Stimulated activated CD8-positive, alpha-beta memory T cell treated with anti-CD3 and anti-CD28 coated beads, Interleukin-15, amount 100 ng/mL, for 24 hours (primary cell): ENCODE results near the gene GJD3.

Experiments
- DNase-seq: peaks from one replicate; pipeline ENCODE4 v3.0.0-alpha.2; 2020; ENCODE audit warnings: low read depth

GJD3 gene

DNA sequence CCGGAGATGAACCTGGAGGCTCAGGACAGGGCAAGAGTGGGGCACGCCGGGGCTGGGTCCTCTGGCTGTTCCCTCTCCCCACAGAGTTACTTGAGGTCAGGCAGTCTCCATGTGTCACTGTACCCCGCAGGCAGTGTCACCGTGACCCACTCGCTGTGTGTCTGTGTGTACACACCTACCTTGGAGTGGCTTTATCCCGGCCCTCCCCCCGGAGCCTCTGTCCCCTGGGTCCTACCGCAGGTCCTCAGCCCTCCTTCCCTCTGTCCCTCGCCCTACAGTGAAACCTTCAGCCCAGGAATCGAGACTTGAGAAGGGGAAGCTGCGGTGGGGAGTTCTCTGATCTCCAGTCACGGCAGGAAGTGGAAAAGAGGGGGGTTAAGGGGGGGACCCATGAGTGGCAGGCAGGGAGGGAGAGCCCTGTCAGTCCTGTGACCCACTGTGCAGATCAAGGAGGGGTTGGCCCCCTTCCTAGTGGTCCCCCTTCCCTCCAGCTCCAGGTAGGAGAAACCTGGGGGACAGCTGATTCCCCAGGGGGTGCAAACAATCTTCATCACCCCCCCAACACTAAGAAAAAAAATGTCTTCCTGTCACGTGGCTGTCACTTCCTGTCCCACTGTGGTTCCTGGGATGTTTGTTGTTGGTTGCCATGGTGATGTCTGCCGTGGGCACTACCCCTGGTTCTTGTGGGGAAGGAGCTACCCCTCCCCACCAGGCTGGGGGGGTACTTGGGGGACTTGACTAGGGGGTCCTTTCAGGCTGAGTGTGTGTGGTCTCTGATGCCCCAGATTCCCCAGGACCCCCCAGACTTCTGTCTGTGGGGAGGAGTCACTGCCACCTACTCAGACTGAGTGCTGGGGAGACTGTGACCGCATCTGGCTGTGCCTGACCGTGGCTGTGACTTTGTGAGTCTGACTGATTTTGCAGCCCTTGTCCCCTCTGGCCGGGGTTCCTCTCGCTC, 41.9 kb downstream of the GJD3 start:
- DNase-seq: peak; percentile 62

- no peak for DNase-seq
These were observed 42.6 kb downstream of the GJD3 start for GRCh38 chr17:40321961-40322357.

- no peak for DNase-seq
These were observed 43.0 kb downstream of the GJD3 start for GRCh38 chr17:40321524-40321929.

DNA sequence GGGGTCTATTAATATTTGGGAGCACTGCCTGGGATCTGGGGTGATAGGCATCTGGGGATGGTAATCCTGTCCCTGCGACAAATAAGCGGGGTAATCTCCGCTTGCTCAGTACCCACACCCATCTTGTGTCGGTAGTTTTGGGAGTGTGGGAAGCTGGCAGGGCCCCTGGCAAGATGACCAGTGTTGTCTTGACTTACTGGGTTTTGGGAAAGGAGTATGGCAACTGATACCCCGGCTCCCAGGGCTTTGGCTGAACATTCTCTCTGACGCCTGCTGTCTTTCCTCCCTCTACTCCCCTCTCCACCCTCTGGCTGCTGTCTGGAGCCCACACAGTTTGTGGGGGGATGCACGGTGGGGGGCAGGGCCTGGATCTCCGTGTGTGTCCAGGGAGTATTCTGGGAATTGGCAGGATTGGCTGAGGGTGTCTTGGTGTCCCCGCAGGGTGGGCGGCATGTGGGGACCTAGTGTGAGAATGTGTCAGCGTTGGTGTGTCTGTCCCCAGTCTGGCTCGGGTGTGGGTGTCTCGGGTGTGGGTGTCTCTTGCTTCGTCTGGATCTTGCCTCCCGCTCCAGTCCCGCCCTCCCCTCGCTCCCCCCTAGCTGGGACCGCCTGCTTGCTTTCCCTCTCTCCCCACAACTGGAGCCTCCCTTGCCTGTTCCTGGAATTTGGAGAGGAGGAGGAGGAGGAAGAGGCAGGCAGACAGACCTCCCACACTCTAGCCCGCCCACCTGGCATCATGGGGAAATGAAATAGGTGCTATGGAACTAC, 43.6 kb downstream of the GJD3 start:
- no peak for DNase-seq

GRCh38 chr17:40319651-40320540, 44.6 kb downstream of the GJD3 start:
- no peak for DNase-seq

- DNase-seq: no peak
These were observed 45.6 kb downstream of the GJD3 start for GRCh38 chr17:40318830-40319391.

DNA sequence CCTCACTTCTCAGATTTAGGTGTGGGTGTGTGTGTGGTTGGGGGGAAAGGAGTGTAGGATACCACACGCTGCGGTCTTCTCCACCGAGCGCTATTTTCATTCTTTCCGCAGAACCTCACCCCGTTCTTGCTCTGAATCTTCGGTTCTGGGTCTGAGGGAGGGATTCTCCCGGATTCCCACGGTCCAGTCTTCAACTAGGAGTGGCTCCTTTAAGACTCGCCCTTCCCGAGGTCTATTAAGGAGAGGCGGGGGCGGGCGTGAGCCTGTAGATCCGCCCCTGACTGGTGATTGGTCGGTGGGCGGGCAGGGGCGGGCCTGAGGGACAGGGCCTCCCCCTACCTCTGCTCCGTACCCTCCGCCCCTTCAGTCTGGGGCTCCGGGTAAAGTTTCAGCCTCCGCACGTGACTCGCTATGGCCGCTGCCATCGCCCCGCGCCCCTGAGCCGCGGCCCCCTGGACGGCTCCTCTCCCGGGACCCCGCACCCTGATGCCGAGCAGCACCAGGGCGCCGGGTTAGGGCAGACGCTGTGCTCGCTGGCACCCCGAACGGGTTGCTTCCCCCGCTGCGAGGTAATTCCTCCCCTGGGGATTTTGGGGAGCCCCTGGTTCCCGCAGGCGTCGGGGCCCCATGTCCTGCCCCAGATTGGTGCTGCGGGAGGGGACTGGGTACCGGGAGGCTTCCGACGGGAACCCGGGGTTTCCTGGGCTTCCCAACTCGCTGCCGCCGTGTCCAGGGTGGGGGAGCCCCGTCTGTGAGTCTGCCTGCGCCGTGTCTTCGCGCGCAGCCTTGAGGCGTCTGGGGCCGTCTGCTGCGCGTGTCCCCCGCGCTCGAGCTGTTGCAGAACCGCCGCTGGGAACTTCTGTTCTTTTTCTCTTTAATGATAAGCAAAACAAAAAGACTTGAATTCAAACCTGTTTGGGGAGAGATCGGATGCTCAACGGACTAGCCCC, 46.4 kb downstream of the GJD3 start:
- DNase-seq: peak; percentile 68

DNA sequence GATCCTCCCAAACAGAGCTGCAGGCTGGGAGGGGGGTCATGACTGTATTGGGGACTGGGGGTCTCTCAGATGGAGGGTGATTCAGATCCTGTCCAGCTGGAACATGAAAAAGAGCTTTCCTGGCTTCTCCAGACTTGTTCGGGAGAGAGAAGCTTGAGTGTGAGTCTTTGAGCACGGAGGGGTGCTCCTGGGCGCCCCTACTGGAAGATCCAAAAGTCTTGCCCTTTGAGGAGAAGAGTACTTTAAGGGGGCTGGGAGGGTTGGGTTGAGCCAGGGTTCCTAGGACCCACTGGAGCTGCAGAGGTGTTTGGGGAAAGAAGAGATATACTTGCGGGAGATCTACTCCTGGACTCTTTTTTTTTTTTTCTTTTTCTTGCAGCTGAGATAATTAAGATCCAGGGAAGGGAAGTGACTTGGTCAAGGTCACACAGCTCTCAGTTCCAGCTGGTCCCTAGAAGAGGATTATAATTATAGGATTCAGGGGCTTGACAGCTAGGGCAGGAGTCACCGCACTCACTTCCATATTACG, 47.1 kb downstream of the GJD3 start:
- DNase-seq: no peak

DNA sequence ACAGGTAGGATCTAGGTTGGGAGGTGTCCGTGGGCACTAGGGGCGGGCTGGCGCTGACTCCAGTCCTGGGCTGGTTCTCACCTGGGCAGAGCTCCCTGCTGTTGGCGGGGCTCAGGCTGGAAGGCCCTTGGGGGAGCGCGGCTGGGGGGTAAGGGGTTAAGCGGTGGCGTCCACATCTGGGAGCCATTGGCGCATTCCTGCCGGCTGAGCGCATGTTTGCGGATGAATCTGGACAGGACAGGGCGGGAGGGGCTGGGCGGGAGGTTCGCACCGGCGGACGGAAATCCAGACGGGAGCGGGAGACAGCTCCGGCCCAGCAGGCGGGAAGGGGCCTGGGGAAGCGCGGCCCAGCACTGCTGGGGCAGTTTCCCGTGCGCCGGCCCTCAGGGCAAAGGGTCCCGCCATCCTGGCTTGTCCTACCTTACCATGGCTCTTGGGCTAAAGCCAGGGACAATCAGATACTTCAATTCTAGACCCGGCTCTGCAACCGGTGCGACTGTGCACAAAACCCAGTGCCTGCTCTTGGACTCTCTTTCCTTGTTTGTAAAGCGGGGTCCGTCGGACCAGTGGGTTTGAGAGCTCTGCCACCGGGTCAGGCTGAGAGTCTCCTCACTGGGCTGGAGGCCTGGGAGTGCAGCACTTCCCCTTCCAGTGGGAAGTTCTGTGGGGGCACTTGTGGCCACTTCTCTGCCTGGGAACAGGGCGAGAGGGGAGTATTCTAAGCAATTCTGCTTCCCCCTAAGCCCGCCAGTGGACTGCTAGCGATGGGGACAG, 47.8 kb downstream of the GJD3 start:
- DNase-seq: no peak

DNA sequence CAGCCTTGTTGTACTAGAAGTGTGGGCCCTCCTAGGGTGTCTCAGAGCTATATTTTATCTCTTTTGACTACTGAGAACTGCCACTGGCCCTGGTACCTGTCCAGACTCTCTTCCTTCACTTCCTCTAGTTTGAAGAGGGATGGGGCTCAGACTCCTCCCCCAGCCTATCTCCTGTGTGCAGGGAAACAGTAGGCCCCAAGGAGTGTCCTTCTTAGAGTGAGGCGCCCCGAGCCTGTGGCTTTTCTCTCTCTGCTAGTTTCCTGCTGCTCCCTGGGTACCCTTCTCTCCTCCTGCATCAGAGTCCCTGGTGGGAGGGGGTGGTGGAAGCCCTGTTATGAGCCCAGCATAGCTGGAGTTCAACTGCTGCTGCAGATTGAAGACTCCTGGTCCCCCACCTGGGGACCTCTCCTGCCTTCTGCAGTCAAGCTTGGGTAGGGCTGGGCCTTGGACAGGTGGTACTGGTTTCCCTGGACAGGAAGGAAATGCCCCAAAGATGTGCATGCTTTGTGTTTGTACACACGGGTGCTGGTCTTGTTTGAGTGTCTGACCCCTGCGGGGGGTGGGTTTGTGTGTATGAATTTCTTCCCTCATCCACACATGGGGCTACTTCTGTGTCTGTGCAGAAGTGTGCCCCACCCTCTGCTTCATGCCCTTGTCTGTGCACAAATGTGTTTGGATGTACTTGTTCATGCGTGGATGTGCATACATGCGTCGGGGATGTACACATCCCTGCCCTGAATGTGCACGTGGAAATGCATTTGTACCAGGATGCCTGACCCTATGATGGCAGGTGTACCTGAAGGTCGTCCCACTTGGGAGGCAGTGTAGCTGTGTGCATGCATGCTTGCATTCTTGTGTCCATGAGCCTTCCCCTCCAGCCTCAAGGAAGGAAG, 48.6 kb downstream of the GJD3 start:
- no peak for DNase-seq

DNA sequence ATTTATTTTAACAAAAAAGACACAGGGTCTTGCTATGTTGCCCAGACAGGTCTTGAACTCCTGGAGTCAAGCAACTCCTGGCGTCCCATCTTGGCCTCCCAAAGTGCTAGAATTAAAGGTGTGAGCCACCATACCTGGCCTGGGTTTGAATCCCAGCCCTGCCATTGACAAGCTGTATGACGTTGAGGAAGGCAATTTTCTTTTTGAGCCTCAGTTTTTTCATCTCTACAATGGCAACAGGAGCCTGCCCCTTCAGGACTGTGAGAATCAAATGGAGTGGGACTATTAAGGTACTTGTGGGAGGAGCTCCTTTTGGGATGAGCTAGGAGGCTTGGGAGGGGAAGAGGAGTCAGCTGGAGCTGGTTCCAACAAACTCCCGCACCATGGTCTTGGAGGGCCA, 49.3 kb downstream of the GJD3 start:
- no peak for DNase-seq

DNA sequence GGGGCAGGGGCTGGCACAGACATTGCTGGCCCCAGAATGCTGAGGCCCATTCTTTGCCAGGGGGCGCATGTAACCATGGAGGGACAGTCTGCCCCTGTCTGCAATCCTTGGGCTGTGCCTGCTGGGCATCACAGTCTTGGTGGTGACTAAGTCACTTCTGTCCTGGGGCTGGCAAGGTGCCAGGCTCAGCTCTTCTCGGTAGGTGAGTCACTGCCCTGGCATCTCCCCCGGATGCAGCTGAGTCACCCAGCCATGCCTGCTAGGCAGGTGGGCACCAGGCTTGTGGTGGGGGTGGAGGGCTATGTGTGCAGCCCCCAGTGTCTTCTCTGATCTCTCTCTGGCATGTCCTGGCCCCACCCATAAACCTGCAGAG, 50.0 kb downstream of the GJD3 start:
- peak; percentile 57 for DNase-seq

DNA sequence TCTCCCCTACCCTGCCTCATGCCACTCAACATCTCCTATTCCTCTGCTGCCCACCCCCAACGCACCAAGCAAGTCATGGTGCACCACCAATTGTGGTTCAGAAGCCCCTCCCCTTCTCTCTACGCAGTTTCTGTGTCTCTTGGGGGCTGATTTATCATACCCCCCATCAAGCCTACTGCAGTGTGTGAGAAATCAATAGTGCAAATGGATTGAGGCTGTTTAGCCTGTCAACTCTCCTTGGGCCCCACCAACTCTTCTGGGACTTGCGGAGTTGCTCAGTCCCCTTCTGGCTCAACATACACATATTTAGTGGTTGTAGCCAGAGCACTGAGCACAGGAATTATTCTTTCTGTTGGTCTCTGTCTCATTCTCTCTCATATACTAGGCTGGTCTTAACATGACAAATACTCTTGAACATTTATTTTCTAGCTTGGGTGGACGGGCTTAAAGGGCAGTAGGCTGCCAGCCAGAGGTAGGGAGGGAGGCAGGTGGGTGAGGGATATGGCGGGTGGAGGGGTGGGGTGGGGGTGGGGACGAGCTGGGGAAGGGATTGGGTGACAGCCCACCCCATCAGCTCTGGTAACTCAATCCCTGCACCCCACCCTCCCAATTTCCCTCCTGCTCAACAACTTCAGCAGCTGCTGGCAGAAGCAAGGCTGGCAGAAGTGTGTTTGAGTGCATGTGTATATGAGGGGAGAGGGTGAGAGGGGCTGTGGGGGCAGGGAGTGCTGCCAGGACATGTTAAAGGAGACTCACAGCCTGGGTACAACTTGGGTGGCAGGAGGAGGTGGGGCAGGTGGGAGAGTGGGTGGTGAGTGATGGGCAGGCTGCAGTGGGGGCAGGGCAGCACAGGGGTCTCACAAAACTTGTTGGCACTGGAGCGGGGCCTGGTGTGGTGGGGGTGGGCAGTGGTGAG, 50.6 kb downstream of the GJD3 start:
- no peak for DNase-seq
